ENCODE measurements around the gene ING4.

ING4 gene

GRCh38 chr12:6604259-6605029 lies 58.5 kb downstream of the ING4 start:
- peak overlapping the region; percentile 84 for H3K4me3 ChIP-seq (ENCODE audit: control insufficient read depth, low read depth, low read length)
- TF ChIP-seq CTCF (conservative IDR thresholded peaks at IDR 0.05; ENCODE audit: control insufficient read depth, insufficient read depth, low read depth, low read length) = no peak
- peak; percentile 65 for DNase-seq (ENCODE audit: low read depth)

GRCh38 chr12:6603095-6603567 lies 59.8 kb downstream of the ING4 start:
- no peak for TF ChIP-seq CTCF (conservative IDR thresholded peaks at IDR 0.05; ENCODE audit: control insufficient read depth, insufficient read depth, low read depth, low read length)
- H3K4me3 ChIP-seq (ENCODE audit: control insufficient read depth, low read depth, low read length) = no peak overlapping the region
- DNase-seq (ENCODE audit: low read depth) = peak; percentile 42

GRCh38 chr12:6602526-6602925 lies 60.4 kb downstream of the ING4 start:
- no peak for DNase-seq (ENCODE audit: low read depth)
- H3K4me3 ChIP-seq (ENCODE audit: control insufficient read depth, low read depth, low read length) = no peak overlapping the region
- no peak for TF ChIP-seq CTCF (conservative IDR thresholded peaks at IDR 0.05; ENCODE audit: control insufficient read depth, insufficient read depth, low read depth, low read length)
